HepG2 (cell line): ENCODE data around the gene CD81. TPM values are rescaled to one million over a fixed set of nuclear protein-coding genes. Genes with fewer than 3 reads are reported as not detected.

Experiments used
- ATAC-seq: fragments of 200-7000 bp; cut with Tn5 transposase; 3 replicates; pipeline ENCODE4 v1.9.1; 2020; ENCODE audit warnings: mild to moderate bottlenecking, moderate library complexity
- BruUV-seq: library from RNA; stranded (reverse); fragments of 400-500 nt; replicated peaks from 2 replicates; lab custom pipeline; 2021; lab: Mats Ljungman, UMichigan
- CTCF ChIA-PET: fragments of 300-600 bp; formaldehyde crosslinking; extraction: SDS; loops from one replicate; lab custom pipeline; 2021; ENCODE audit warnings: low total read pairs, inconsistent platforms, low intra/inter-chr PET ratio; lab: Yijun Ruan, JAX
- POLR2A ChIA-PET: fragments of 350-600 bp; sonication (Branson Sonifier 250); formaldehyde crosslinking; loops from one replicate; lab custom pipeline; 2020; ENCODE audit warnings: antibody characterized with exemption, inconsistent platforms; lab: Yijun Ruan, JAX
- DNase-seq: peaks from one replicate; pipeline ENCODE4 v3.0.0-alpha.2; 2015; ENCODE audit warnings: low spot score
- FAIRE-seq: peaks from 3 replicates; lab custom pipeline; 2011; peaks lifted over from hg19 to GRCh38; lab: Jason Lieb, UNC
- H2AFZ ChIP-seq: one replicate; pipeline ENCODE4 v1.6.1; 2011; ENCODE audit warnings: low read length, inconsistent platforms
- H3K27ac ChIP-seq: fragments of 300-600 bp; 3 replicates; pipeline ENCODE4 v1.8.0; 2011; ENCODE audit warnings: mixed run types, mild to moderate bottlenecking, mixed read lengths, low read length, inconsistent platforms; ENCODE audit not compliant: insufficient read depth; ENCODE audit errors: extremely low read length
- H3K27me3 ChIP-seq, 2 experiments: fragments of 200-600 bp in 1 of 2; 2 replicates in 1 of 2; 3 replicates in 1 of 2; pipeline versions ENCODE4 v1.6.0 to v1.8.0; 2011; ENCODE audit warnings: low read length in 2 of 2, mild to moderate bottlenecking in 2 of 2, moderate library complexity in 2 of 2, inconsistent platforms in 1 of 2; ENCODE audit not compliant: insufficient read depth in 2 of 2, control insufficient read depth in 1 of 2
- H3K36me3 ChIP-seq, 2 experiments: fragments of 200-600 bp in 1 of 2; replicated peaks in 1 of 2; 2 replicates in 1 of 2; 3 replicates in 1 of 2; pipeline versions ENCODE4 v1.5.1 to v1.8.0; 2011; ENCODE audit warnings: low read length in 2 of 2, inconsistent platforms in 1 of 2; ENCODE audit not compliant: insufficient read depth in 2 of 2, control insufficient read depth in 1 of 2
- H3K4me1 ChIP-seq: 2 replicates; pipeline ENCODE4 v1.5.1; 2012; ENCODE audit warnings: low read length, inconsistent platforms; ENCODE audit not compliant: insufficient read depth
- H3K4me2 ChIP-seq: 2 replicates; pipeline ENCODE4 v1.6.0; 2011; ENCODE audit warnings: low read depth, low read length, inconsistent platforms
- H3K4me3 ChIP-seq, 3 experiments: fragments of 200-600 bp in 1 of 3; sonication (generic), shearing (Covaris generic) in 1 of 3; replicated peaks in 1 of 3; 2 replicates each; pipeline ENCODE4 v1.5.1; 2011 to 2016; ENCODE audit warnings: low read length in 3 of 3, inconsistent platforms in 2 of 3, low read depth in 2 of 3, mild to moderate bottlenecking in 2 of 3, control low read depth in 1 of 3, mixed read lengths in 1 of 3; ENCODE audit not compliant: insufficient read depth in 1 of 3
- H3K79me2 ChIP-seq: one replicate; pipeline ENCODE4 v1.6.1; 2011; ENCODE audit warnings: low read length, inconsistent platforms; ENCODE audit not compliant: insufficient read depth
- H3K9ac ChIP-seq: 2 replicates; pipeline ENCODE4 v1.6.0; 2011; ENCODE audit warnings: mild to moderate bottlenecking, low read depth, low read length, inconsistent platforms; ENCODE audit not compliant: insufficient read depth
- H3K9me3 ChIP-seq: 2 replicates; pipeline ENCODE4 v1.5.1; 2012; ENCODE audit warnings: mild to moderate bottlenecking, low read length
- H4K20me1 ChIP-seq: 2 replicates; pipeline ENCODE4 v1.6.0; 2011; ENCODE audit warnings: inconsistent platforms, mild to moderate bottlenecking, low read length, moderate library complexity; ENCODE audit not compliant: insufficient read depth
- NCOA5 ChIP-seq: sonication (generic); formaldehyde crosslinking; IDR thresholded peaks from 2 replicates; pipeline ENCODE4 v1.4.0; 2020; ENCODE audit warnings: missing genetic modification reagents
- ZFAT ChIP-seq: sonication (generic); formaldehyde crosslinking; conservative IDR thresholded peaks from 2 replicates; pipeline ENCODE4 v1.8.1; 2023; ENCODE audit warnings: missing genetic modification reagents, inconsistent platforms
- WGBS: methylation state at CpG from one replicate; pipeline ENCODE4 v1.1.6; 2017; ENCODE audit warnings: low lambda C conversion rate; 5-methylcytosine and 5-hydroxymethylcytosine counted together
- in situ Hi-C: cut with HindIII; loops from 2 replicates; pipeline ENCODE4 v1.10.0; 2017; ENCODE audit warnings: low pct_unique_long_range_greater_than_20kb; ENCODE audit not compliant: extremely low pct_ligation_motif_present
- intact Hi-C: fragments of 100-400 bp; cut with micrococcal nuclease; formaldehyde crosslinking; loops from one replicate; pipeline ENCODE4 v1.10.0; 2022; ENCODE audit not compliant: unreplicated experiment
- polyA plus RNA-seq, 8 experiments: library from polyadenylated mRNA; depleted of rRNA in 3 of 8; stranded (reverse) in 7 of 8; unstranded in 1 of 8; fragments of >200 nt; fragmentation: Illumina TruSeq in 4 of 8; extraction: Trizol in 4 of 8; gene quantifications; 2 replicates each; pipeline versions ENCODE4 v1.2.1 to v1.2.3, GENCODE V29; 2011 to 2016; ENCODE audit warnings: low read depth in 4 of 8, missing spikeins in 1 of 8, mixed read lengths in 1 of 8; ENCODE audit not compliant: insufficient read depth in 1 of 8
- total RNA-seq, 5 experiments: library from RNA; depleted of rRNA; stranded (reverse); fragments of >200 nt; fragmentation: Illumina TruSeq; extraction: Trizol; gene quantifications; 2 replicates each; pipeline ENCODE4 v1.2.3, GENCODE V29; 2016; ENCODE audit warnings: low read depth in 1 of 5
- TF ChIP-seq, protein P1 (sequence below): sonication (generic); formaldehyde crosslinking; IDR thresholded peaks from 2 replicates; pipeline ENCODE4 v1.5.0; 2020; ENCODE audit warnings: missing genetic modification reagents, mild to moderate bottlenecking, borderline replicate concordance
- TF ChIP-seq, protein P2 (sequence below): sonication (generic); formaldehyde crosslinking; IDR thresholded peaks from 2 replicates; pipeline ENCODE4 v1.4.0; 2020; ENCODE audit warnings: missing genetic modification reagents, borderline replicate concordance

The CD81 gene
- total and polyA plus RNA-seq, 2 of the 13 experiments (the other 11 are each of a cell fraction or from before 2014, with no cell fraction given), result not detected

DNA sequence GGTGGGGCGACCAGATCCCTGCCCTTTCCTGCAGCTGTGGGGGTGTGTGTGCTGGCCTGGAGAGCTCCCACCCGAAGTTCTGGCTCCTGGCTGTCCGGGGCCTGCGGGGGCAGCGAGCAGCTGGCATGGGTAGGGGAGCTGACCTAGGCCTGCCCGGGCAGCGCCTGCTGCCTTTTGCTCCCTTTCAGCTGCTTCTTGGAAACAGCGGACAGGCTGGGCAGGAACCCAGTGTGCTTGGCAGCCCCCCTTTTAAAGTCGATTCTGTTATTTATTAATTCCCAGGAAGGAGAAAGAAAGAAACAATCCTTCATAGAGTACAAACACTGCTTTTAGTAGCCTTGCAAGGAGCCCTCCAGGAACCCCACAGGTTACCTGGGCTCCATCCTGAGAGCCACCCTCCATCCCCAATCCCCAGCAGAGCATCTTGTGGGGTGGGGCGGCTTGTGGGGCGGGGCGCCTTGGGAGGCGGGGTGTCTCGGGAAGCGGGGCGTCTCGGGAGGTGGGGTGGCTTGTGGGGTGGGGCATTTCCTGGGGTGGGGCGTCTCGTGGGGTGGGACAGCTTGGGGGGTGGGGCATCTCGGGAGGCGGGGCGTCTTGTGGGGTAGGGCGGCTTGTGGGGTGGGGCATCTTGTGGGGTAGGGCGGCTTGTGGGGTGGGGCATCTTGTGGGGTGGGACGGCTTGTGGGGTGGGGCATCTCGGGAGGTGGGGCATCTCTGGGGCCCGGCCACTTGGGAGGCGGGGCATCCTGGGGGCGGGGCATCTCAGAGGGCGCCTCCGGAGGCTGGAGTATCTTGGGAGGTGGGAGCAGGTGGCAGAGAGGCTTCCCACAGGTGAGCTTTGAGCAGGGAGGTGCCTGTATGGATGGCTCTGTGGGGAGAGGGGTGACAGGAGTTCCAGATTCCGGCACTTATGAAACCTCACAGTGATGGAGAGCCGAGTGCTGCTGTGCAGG is 7.0 kb downstream of the CD81 start:
- DNase-seq (no peak), ATAC-seq (no peak), FAIRE-seq (no peak)
- Histone ChIP-seq H3K36me3 (no peaks in the 10 kb centered on the region), H3K9ac (no peak overlapping the region), H3K4me2 (no peak overlapping the region), H3K4me3 (no peak overlapping the region), H3K27me3 (peaks cover 10 to 73% of the 10 kb centered on the region in 2 experiments; a peak in 4 of 5 replicates), H2AFZ (no peak overlapping the region), H3K27ac (no peak overlapping the region), H3K79me2 (no peaks in the 10 kb centered on the region), H3K9me3 (no peaks in the 10 kb centered on the region), H4K20me1 (no peaks in the 10 kb centered on the region)
- 81% methylated on average over 4 of the region's 33 CpGs for WGBS
- POLR2A ChIA-PET, result no interaction called here
- CTCF ChIA-PET, result no interaction called here
- in situ Hi-C loops (no loop called here), intact Hi-C loops (no loop called here)
- BruUV-seq, result no TSS peak
- TF ChIP-seq ZFAT, result no peak
- TF ChIP-seq, protein P1, sequence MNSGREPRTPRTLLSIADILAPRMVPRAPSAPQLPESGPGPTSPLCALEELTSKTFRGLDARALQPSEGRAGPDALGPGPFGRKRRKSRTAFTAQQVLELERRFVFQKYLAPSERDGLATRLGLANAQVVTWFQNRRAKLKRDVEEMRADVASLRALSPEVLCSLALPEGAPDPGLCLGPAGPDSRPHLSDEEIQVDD (CRISPR knock-in tag), result no peak
- TF ChIP-seq, protein P2, sequence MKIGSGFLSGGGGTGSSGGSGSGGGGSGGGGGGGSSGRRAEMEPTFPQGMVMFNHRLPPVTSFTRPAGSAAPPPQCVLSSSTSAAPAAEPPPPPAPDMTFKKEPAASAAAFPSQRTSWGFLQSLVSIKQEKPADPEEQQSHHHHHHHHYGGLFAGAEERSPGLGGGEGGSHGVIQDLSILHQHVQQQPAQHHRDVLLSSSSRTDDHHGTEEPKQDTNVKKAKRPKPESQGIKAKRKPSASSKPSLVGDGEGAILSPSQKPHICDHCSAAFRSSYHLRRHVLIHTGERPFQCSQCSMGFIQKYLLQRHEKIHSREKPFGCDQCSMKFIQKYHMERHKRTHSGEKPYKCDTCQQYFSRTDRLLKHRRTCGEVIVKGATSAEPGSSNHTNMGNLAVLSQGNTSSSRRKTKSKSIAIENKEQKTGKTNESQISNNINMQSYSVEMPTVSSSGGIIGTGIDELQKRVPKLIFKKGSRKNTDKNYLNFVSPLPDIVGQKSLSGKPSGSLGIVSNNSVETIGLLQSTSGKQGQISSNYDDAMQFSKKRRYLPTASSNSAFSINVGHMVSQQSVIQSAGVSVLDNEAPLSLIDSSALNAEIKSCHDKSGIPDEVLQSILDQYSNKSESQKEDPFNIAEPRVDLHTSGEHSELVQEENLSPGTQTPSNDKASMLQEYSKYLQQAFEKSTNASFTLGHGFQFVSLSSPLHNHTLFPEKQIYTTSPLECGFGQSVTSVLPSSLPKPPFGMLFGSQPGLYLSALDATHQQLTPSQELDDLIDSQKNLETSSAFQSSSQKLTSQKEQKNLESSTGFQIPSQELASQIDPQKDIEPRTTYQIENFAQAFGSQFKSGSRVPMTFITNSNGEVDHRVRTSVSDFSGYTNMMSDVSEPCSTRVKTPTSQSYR (CRISPR knock-in tag), result no peak
- TF ChIP-seq NCOA5 (CRISPR knock-in tag), result no peak
- TF ChIP-seq, all 625 proteins: peak for 0
- no peaks in the 10 kb centered on the region for H3K4me1 ChIP-seq
